Measurements from ENCODE around the gene MCF2L. TPM values are rescaled to one million over a fixed set of nuclear protein-coding genes. Genes with fewer than 3 reads are reported as not detected.
A peak's percentile ranks its signal among the peaks of the same experiment; 100 is the strongest.

Gene MCF2L
- total and polyA plus RNA-seq, 4 donors, result 21.0 to 78.7 (median 35.9) TPM

DNA sequence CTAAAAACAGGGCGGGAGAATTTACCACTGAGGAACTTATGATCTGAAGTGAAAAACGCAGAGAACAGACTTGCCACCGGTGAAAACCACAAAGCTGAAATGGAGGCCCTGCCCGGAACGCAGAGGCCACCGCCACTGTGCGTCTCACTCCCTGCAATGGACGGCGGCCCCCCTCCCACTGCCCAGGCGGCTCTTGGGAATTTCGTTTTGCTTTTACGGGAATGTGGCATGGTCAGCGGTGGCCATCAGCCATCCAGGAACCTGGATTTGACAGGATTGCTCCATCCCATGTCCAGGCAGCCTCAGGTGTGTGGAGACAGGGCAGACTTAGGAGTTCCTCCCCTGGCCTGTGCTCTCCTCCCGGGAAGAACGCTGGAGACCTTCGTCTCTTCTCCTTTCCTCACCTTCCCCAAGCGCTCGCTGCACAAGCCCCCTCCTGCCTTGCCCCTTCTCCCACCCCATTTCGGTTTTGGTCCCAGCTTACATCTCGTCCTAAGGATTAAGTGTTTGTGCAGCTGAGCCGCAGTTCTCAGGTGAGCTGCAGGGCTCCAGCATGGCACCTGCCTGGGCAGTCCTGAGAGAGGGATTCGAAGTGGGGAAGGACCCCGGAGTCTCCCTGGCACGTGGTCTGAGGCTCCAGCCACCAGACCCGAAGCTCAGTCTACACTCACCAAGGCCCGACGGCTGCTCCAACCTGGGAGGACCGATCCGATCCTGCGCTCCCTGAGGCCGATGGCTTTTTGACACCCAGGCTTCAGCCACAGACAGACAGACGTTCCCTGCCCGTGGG, 49.9 kb downstream of the MCF2L start:
- Histone ChIP-seq H3K9ac (ENCODE audit: insufficient read depth in 1 of 2, low read length in 2 of 2) (no peak overlapping the region), H3K36me3 (ENCODE audit: control insufficient read depth in 4 of 4, insufficient read depth in 4 of 4, low read length in 4 of 4) (peaks cover 0 to 18% (median 0%) of the 10 kb centered on the region in 4 donors), H3K27me3 (ENCODE audit: control insufficient read depth in 3 of 3, insufficient read depth in 3 of 3, low read length in 2 of 3) (no peaks in the 10 kb centered on the region), H3K4me3 (no peak overlapping the region), H3K4me1 (ENCODE audit: control insufficient read depth in 5 of 5, insufficient read depth in 5 of 5, low read length in 5 of 5) (peaks cover 0 to 15% (median 2%) of the 10 kb centered on the region in 5 donors), H3K27ac (ENCODE audit: low read depth in 1 of 2, low read length in 1 of 2) (no peak overlapping the region), H3K9me3 (ENCODE audit: control insufficient read depth in 4 of 4, insufficient read depth in 3 of 4, low read length in 3 of 4) (peaks cover 0 to 3% (median 0%) of the 10 kb centered on the region in 4 donors)
- ATAC-seq (ENCODE audit: insufficient read depth, low FRiP score), result no peak
- TF ChIP-seq, protein P1, sequence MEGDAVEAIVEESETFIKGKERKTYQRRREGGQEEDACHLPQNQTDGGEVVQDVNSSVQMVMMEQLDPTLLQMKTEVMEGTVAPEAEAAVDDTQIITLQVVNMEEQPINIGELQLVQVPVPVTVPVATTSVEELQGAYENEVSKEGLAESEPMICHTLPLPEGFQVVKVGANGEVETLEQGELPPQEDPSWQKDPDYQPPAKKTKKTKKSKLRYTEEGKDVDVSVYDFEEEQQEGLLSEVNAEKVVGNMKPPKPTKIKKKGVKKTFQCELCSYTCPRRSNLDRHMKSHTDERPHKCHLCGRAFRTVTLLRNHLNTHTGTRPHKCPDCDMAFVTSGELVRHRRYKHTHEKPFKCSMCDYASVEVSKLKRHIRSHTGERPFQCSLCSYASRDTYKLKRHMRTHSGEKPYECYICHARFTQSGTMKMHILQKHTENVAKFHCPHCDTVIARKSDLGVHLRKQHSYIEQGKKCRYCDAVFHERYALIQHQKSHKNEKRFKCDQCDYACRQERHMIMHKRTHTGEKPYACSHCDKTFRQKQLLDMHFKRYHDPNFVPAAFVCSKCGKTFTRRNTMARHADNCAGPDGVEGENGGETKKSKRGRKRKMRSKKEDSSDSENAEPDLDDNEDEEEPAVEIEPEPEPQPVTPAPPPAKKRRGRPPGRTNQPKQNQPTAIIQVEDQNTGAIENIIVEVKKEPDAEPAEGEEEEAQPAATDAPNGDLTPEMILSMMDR (IDR thresholded peaks at IDR 0.05; ENCODE audit: control extremely low read depth, extremely low read depth), result no peak
- DNase-seq, result no peak
- 89 to 93% methylated on average over 33 of the region's 33 CpGs for WGBS, 2 donors

DNA sequence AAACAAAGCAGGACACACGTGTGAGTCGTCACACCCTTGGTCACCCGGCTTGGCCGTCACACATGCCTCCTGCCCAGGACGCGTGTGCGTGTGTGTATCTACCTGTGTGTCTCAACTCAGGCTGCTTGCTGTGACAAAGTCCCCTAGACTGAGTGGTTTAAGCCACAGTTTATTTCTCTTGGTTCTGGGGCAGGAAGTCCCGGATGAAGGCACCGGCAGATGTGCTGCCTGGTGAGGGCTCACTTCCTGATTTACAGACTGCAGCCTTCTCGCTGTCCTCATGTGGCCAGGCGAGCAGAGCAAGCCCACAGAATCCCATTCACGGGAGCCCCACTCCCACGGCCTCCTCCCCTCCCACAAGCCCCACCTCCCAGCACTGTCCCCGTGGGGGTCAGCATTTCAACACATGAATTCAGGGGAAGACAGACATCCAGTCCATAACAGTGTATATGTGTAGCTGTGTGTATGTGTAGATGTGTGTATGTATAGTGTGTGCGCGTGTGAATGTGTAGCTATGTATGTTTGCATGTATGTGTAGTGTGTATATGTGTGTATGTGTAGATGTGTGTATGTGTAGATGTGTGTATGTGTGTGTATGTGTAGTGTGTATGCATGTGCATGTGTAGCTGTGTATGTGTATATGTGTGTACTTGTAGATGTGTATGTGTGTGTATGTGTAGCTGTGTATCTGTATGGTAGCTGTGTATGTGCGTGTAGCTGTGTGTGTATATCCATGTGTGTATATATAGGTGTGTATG, 51.5 kb downstream of the MCF2L start:
- Histone ChIP-seq H3K9ac (ENCODE audit: insufficient read depth in 1 of 2, low read length in 2 of 2) (no peak overlapping the region), H3K27ac (ENCODE audit: low read depth in 1 of 2, low read length in 1 of 2) (no peak overlapping the region), H3K4me3 (no peak overlapping the region), H3K27me3 (ENCODE audit: control insufficient read depth in 3 of 3, insufficient read depth in 3 of 3, low read length in 2 of 3) (no peaks in the 10 kb centered on the region), H3K36me3 (ENCODE audit: control insufficient read depth in 4 of 4, insufficient read depth in 4 of 4, low read length in 4 of 4) (peaks cover 0 to 17% (median 0%) of the 10 kb centered on the region in 4 donors), H3K9me3 (ENCODE audit: control insufficient read depth in 4 of 4, insufficient read depth in 3 of 4, low read length in 3 of 4) (peaks cover 0 to 1% (median 0%) of the 10 kb centered on the region in 4 donors), H3K4me1 (ENCODE audit: control insufficient read depth in 5 of 5, insufficient read depth in 5 of 5, low read length in 5 of 5) (peaks cover 0 to 17% (median 2%) of the 10 kb centered on the region in 5 donors)
- WGBS, 2 donors, result 72 to 81% methylated on average over 17 of the region's 17 CpGs
- TF ChIP-seq, protein P1 (IDR thresholded peaks at IDR 0.05; ENCODE audit: control extremely low read depth, extremely low read depth), result no peak
- DNase-seq (no peak), ATAC-seq (ENCODE audit: insufficient read depth, low FRiP score) (no peak)

DNA sequence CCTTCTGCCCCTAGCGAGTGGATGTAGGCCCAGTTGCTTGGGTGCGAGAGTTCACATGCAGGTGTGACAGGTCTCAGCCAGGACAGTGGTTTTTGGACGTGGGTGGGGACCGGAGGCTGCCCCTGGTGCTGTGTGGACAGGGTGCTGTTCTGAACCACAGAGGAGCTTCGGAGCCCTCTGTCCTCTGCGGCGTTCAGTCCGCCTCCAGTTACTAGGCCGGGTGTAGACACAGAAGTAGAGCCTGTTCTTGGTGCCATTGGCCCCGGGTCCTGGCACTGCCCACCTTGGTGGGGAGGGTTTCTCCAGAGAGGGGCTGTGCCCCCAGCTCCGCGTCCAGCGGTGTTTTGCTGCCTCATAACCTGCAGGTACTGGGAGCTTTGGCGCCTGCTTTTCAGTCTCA, 52.4 kb downstream of the MCF2L start:
- 91 to 94% methylated on average over 13 to 14 of the region's 14 CpGs for WGBS, 2 donors
- TF ChIP-seq, protein P1 (IDR thresholded peaks at IDR 0.05; ENCODE audit: control extremely low read depth, extremely low read depth), result no peak
- H3K27me3 ChIP-seq (ENCODE audit: control insufficient read depth in 3 of 3, insufficient read depth in 3 of 3, low read length in 2 of 3), result no peaks in the 10 kb centered on the region
- peaks cover 0 to 15% (median 0%) of the 10 kb centered on the region in 4 donors for H3K36me3 ChIP-seq (ENCODE audit: control insufficient read depth in 4 of 4, insufficient read depth in 4 of 4, low read length in 4 of 4)
- no peaks in the 10 kb centered on the region for H3K9me3 ChIP-seq (ENCODE audit: control insufficient read depth in 4 of 4, insufficient read depth in 3 of 4, low read length in 3 of 4)
- DNase-seq, result no peak
- H3K4me1 ChIP-seq (ENCODE audit: control insufficient read depth in 5 of 5, insufficient read depth in 5 of 5, low read length in 5 of 5), result peaks cover 0 to 17% (median 2%) of the 10 kb centered on the region in 5 donors
- H3K4me3 ChIP-seq, result no peak overlapping the region
- H3K9ac ChIP-seq (ENCODE audit: insufficient read depth in 1 of 2, low read length in 2 of 2), result no peak overlapping the region
- peak overlapping the region in 1 of 2 donors; percentile 34 for H3K27ac ChIP-seq (ENCODE audit: low read depth in 1 of 2, low read length in 1 of 2)
- no peak for ATAC-seq (ENCODE audit: insufficient read depth, low FRiP score)

Measured in lung (tissue), 12 donors.